ENCODE measurements around the gene IPO8.

Gene IPO8

DNA sequence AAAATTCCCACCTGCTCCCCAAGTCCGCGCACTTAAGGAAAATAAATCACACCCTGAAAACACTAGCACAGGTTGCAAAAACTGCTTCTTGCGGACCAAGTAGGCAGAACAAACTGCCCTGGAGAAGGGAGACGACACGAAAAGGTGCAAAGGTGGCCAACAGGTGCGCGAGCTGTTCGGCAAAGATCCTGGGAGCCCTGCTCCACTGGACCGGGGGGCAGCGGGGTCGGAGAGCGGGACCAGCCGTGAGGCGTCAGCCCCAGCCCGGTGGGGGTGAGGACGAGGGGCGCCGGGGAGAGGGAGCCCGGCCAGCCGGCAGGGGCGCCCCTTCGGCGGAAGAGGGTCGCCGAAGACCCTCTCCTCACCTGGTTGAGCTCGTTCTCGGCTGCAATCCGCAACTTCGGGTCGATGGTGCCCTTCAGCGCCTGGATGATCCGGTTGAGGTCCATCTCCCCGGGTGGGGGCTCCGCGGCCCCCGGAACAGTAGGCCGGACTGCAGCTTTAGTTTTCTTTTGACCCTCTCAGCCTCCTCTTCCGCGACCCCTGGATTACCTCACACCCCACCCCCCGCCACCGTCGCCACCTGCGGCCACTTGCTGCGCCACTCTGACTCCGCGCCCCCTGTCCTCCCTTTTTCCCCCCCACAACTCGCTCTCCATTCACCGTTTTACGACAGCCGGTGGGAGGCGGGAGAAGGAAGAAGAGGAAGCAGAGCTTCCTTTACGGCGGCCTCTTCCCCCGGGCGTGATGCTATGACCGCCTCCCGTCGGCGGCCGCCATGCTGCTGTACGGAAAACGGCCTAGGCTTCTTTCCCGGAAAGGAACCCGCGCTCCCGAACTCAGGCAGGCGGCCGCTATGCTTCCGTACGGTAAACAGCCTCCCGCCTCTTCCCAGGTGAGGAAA lies at the start of gene IPO8:
TSS of gene IPO8 (minus strand) at position 671 of the 904 bp plus-strand sequence. CDS start at position 449, 222 bp downstream.
- DNase-seq, result peak; percentile 94 to 98 (median 98)

DNA sequence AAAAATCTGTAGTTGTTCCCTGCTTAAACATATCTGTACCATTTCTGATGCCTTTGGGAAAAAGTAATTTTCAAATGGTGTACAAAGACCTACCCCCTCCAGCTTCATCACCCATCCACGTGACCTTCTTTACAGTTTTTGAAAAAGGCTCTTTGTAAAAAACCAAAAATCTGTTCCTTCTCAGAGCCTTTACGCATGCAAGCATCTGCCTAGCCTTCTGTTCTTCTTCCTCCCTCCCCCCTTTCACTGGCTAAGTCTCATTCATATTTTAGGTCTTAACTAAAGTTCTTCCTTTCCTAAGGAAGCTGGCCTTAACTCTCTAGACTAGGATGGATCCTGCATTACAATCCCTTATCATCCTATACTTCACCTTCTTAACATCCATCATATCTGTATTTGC lies 48.7 kb upstream of the IPO8 start:
- DNase-seq, result no peak

DNA sequence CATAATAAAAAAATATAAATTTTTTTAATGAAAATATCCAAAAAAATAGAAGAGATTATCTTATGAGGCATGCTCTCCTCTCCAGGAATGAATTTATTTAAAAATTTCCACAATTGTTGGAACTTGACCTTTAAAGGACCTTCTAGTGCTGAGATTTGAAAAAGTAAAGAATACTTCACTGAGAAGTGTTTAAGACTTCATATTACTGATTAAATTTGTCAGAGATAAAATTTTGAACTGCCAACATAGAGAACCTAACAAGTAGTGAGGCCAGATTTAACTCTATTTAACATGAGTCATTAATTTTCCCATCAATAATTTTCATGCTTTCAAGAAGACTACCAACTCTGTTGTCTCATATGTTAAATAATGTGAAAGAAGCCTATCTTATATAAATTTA lies 44.6 kb upstream of the IPO8 start:
- DNase-seq, result no peak

DNA sequence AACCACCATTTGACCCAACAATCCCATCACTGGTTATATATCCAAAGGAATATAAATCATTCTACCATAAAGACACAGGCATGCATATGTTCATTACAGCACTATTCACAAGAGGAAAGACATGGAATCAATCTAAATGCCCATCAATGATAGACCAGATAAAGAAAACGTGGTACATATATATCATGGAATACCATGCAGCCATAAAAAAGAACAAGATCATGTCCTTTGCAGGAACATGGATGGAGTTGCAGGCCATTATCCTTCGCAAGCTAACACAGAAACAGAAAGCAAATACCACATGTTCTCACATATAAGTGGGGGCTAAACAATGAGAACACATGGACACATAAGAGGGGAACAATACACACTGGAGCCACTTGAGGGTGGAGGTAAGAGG lies 43.4 kb upstream of the IPO8 start:
- no peak for DNase-seq

DNA sequence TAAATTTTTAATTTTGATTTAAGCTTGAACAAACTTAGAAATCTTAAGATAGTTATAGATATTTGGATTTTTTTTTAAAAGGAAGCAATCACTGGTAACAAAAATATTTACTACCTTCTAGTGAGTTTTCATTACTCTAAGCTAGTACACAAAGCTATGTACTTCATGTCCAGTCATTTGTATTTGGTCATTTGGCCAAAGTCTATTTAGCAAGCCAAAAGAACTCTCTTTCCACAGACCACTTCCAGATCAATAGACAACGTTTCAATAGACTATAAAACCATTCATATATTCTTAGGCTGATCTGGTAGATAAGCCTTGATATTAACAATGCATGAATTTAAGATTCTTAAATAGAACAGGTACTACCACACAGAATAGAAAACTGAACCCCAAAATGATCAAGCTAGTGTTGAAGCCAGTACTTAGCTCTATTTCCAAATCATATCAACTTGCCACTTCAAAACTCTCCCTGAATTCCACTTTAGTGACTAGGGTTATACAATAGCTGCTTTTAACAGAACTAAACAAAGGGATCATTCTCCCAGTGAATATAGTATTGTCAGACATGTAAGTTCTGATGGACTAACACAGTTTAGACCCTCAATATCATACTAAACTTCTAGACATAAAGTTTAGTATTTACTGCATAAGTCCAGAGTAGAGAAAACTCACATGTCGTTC lies 37.4 kb upstream of the IPO8 start:
- DNase-seq, result no peak

DNA sequence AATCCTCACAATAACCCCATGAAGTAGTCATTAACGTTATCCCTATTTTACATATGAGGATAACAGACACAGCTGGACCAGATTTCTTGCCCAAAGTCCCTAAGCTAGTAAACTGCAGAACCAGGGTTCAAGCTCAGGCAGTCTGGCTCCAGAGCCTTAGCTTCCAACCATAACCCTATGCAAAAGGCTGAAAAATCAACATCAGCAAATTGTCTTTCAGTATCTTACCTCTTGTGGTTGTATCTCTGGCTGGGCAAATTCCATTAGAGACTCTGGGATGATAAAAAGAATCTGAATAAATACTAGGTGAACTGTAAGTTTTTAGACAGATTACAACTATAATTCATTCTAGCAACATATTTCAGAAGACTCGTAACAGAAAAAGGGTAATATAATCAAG lies 34.3 kb upstream of the IPO8 start:
- DNase-seq, result no peak

DNA sequence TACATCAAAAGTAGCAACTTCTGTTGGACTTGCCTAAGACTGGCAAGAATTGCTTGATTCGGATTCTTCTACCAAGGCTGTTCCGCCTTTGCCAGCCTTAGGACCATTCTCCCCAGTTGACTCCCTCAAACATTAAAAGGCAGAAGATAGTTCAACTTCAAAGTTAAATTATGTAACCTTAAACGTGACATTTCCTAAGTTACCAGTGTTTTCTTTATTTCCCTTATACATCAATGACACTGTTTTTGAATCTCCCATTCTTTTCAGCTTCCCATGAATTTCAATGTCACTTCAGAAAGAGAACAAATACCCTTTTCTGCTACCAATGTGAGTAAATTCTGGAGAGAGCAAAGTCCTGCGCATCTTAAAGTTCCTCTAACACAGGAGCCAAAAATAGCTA lies 33.9 kb upstream of the IPO8 start:
- DNase-seq, result no peak

DNA sequence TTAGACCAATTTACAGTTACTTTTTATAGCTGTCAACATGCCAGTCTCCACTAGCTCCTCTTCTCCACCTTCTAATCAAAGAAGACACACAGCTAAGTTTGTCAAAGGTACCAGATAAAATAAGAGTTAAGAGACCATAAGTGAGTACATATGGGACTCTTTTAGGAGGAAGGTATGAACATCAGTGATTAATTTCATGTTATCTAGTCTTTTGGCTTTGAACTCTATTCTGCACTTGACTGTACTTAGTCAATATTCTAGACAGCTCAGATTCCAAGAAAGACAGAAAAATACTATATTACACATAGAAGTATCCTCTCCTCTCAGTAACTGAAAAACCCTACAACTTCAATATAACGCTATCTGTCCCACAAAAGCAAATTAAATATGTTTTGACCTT lies 31.0 kb upstream of the IPO8 start:
- DNase-seq, result no peak

DNA sequence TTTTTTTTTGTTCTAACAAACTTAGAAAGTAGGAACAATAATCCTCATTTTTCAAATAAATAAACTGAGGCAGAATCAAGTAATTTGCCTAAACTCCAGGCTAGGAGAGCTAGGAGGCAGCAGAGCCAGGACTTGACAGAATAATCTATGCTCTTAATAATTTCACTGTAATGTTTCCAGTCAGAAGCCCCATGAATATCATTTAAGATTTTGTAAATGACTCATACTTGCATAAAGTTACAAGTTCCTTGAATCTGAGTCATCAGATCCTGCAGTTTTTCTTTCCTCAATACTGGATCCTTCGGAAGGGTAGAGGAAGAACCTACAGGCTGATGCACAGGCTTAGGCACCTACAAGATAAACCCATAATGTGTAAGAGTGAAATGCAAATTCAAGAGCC lies 30.1 kb upstream of the IPO8 start:
- no peak for DNase-seq

DNA sequence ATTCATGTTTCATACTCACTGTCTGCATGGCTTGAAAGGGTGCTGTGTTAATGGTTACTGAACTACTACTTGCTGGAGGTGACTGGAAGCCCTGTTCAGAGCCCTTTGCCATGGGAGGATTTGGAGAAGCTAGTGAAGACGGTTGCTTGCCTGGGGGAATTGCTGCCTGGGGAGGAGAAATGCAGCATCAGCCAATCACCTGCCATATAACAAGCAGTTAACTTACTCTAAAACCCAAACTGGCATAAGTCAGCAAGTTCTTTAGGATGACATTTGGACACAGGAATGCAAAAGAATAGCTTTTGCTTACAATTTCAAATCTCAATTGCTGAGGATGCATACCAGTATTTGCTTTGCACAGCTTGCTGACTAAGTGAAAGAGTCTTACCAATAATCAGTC lies 23.4 kb upstream of the IPO8 start:
- DNase-seq, result no peak

DNA sequence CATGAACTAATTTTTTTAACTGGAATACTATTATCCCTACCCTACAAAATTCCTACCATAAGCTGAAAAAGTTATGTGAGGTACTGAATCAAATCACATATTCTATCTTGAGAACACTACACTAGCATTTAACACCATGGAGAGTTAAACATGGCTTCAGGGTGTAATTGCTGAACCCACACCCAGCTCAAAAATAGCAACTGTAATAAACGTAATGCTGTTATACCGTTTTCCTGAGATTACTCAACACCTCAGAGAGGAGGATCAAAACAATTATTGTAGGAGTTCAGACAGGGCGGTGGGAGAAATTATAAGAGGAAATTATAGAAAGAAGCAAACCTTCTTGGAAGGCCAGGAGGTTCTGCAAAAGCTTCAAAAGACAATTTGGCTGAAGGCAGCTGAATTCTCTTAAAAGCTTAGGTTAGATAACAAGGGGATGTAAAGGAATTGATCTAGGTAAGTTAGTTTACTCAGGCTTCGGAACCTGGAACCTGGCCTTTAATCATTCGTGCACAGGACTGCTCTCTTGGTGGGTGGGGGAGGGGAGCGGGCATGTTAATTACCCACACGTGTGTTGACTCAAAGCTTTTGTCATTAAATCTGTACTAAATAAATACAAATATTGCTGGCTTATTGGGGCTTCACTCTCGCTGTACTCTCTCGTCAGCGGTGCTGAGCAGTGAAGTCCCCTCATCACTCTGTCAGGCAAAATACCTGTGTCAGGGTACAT lies 12.1 kb upstream of the IPO8 start:
- no peak for DNase-seq

DNA sequence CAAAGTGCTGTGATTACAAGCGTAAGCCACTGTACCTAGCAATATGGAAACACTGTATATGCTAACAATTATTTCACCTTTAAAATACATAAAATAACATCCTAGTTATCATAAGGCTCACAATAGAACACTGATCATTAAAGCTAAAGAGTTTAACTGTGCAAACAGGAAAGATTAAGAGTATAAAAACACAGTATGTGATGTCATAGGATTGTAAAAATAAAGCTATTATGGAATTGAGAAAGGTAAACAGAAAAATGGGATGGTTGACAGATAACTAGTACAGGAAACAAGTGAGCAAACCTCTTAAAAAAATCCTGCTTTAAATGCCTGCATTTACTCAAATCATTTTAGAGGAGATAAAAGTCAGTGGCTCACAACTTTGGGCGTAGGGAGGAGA lies 10.8 kb upstream of the IPO8 start:
- DNase-seq, result peak in 2 of 3 experiments; percentile 21 to 57

DNA sequence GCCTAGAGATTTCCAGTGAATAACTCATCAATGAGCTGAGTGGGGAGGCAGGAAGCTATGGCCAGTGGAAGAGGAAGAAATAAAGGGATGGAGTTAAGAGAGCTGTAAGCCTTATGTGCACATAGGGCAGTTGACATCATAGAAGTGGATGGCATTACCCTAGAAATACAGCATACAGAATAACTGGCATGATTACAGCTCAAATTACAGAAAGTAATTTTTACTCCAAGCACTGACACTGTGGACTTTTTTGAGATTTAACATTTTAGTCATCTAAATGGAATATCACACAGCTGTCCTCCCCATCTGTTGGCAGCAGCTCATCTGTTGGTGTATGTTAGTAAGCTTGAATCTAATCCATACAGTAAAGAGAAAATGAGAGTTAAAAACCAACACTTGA lies 5.4 kb upstream of the IPO8 start:
- DNase-seq, result no peak

DNA sequence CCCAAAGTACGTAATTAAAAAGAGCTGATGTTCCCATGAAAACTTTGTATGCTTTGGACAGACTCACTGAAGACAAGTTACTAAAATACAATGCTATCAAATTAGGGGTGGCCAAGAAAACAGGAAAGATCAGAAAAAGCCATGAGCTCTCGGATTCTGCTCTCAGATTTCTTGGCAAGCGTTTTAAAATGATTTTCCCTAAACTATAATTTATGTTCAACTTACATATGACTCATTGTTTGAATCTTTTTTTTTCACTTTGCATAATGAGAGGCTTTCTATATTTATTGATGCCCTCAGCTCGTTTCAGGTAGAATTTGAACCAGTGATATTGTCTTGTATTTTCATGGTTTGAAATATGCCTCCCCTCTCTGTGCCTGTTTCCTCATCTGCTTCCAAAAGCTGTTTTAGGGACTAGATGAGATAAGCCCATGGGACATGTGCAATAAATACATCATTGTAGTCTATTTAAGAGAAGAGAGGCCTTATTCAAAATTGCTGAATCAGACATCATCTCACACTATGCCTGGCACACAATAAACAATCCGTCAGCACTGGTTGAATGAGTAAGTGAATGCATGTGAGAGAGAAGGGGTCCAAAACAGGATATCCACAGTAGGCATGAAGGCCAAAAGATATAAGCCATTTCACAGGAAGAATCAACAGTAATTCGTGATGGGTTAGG lies 4.7 kb upstream of the IPO8 start:
- DNase-seq, result no peak

DNA sequence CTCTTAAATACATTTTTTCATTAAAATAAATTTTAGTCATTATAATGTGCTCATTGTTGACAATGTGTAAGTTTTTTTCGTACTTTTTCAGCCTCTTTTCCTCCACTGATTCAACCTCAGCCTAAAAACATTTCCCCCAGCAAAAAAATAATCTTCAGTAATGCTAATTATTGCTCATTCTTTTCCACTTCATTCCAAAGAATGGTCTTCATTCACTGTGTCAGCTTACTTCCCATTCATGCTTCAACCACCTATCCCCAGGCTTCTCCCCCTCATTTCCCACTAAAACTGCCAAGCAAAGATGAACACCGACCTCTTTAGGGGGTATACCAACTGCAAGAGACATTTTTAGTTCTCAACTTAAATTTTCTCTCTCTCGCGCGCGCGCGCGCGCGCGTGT lies 2.7 kb upstream of the IPO8 start:
- no peak for DNase-seq

DNA sequence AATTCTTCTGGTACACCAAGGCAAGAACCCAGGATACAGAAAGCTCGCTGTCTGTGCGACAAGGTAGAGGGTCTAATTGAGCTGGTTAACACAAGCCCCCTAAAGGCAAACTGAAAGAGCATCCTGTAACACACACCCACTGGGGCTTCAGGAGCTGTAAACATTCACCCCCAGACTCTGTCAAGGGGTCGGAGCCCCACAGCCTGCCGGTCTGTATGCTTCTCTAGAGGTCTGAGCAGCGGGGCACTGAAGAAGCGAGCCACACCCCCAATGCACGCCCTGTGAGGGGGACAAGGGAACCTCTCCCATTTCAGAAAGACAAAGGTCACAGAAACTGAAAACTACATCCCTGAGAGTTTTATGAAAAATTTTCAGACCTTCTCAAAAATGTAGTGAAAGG lies 1.3 kb upstream of the IPO8 start:
- DNase-seq, result no peak

DNA sequence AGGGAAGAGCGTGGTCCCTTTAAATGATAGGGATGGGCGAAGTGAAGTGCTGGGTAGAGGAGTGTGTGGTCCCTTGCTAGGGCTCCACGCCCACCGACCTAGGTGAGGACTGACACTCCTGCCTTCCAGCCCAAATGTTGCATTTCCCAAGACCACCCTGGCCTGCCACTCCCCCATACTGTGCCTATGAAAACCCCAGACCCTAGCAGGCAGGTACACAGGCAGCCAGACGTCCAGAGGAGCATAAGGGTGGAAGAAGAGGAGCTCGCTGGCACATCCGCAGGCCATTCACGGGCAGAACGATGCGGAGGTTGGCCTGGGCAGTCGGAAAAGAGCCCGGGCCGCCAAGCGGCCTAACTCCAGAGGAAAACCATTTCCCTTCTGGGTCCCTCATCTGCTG lies 817 bp upstream of the IPO8 start:
- no peak for DNase-seq

DNA sequence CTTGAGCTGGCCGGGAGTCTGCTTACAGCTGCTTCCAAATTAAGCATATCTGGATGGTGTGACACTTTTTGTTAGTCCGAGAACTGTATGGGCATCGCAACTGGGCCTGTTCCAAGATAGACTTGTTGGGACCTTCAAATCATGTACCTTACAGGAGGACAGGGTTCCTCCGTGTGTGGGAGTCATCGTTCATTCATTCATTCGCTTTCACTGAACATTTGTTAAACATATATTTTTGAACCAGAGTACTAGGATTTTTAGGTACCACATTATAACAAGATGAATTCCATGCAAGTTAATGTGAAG lies 387 bp upstream of the IPO8 start:
- no peak for DNase-seq

DNA sequence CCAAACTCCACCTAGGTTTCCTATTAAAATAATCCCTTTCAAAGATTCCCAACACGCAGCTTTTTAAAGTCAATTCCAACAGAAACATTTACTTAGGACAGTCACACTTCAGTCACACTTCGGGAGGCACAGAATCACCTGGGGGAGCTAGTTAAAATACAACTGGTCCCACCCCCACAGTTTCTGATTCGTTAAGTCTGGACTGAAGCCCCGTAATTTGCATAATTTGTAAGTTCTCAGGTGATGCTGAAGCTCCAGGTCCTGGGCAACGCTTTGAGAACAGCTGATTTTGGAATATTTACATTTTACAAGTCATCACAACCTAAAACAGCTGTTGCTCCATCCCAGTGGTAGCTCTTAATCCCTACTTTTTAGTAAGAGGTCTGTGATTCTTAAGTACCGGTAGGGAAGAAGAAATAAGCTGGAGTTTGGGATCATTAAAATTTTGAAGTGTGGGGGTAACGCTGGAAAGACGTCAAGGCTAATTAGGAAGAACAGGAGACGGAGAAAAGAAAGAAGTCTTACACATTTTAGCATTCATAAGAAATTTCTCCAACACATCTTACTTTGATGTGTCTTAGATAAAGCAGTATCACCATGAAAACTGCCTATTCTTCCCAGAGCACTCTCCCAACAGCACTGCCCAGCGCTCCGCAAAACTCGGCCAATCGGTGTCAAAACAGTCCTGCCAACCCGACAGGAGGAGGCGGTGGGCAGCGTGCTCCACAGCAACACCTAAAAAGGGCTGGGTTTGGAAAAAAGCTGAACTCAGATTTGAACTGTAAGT lies 1.1 kb downstream of the IPO8 start:
- DNase-seq, result peak; percentile 18 to 83 (median 79)

DNA sequence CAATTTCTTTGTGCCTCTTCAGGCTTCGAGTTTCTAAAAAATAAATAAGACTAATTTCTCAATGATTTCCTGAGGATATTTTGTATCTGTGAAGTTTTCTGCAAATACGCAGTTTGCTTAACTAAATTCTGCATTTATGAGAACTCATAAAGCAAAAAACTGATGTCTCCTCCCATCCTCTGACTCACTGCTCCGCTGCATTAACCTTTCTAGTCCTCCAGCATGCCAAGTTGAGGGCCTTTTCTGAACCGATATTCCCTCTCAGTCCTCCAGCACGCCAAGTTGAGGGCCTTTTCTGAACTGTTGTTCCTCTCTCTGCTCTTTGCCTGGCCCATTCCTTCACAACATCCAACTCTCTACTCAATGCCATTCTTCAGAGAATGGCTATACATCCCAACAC lies 3.2 kb downstream of the IPO8 start:
- DNase-seq, result no peak

DNA sequence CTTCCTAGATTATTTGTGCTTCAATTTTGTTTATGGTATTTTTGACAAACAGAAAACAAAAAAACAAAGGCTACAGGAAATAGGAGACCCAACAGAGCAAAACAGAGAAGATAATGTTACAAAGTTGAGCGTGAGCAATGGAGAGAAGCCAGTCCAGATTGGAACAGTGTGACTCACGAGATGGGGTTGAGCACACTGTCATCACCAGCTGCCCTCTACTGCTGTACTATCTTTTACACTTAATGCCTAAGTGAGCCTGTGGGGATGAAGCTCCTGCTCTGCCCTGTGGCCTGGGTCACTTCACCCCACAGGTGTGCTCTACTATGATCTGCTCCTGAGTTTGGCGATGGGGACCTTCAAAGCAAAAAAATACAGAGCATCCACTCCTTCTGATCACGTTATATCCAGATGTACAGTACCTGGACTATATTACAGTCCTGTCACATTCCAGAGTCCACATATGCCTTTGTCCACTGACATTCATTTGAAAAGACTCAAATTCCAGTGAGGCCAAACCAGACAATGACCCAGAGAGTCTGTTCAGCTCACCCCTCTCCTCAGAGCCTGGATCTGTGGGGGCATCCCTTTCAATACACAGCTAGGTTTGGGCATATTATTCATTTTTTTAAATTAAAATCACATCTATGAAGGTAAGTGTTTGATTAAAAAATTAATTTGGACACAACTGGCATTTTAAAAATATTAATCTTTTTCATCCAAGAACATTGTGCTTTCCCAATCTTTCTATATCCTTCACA lies 4.4 kb downstream of the IPO8 start:
- no peak for DNase-seq

Measured in NCI-H1417 (cell line).